Panc1 (cell line): Measurements from ENCODE around the gene ATP2A3. TPM values are rescaled to one million over a fixed set of nuclear protein-coding genes. Genes with fewer than 3 reads are reported as not detected.

Experiments used
- ATAC-seq: fragments of 200-7000 bp; cut with Tn5 transposase; 2 replicates; pipeline ENCODE4 v1.9.1; 2020; ENCODE audit warnings: mild to moderate bottlenecking, moderate library complexity
- BruUV-seq: library from RNA; stranded (reverse); fragments of 400-500 nt; replicated peaks from 2 replicates; lab custom pipeline; 2021; lab: Mats Ljungman, UMichigan
- CTCF ChIA-PET: fragments of 300-600 bp; sonication (Branson Sonifier 250); formaldehyde crosslinking; loops from one replicate; lab custom pipeline; 2022; ENCODE audit warnings: antibody characterized with exemption; lab: Charles Lee
- POLR2A ChIA-PET: fragments of 300-600 bp; sonication (Branson Sonifier 250); formaldehyde crosslinking; loops from one replicate; lab custom pipeline; 2022; ENCODE audit warnings: antibody characterized with exemption; lab: Charles Lee
- DNase-seq: peaks from one replicate; pipeline ENCODE4 v3.0.0-alpha.2; 2010; ENCODE audit warnings: low read depth, low spot score
- H3K27ac ChIP-seq: 2 replicates; pipeline ENCODE4 v1.5.1; 2011; ENCODE audit warnings: mild to moderate bottlenecking, low read length, inconsistent platforms
- H3K27me3 ChIP-seq: fragments of 200-500 bp; sonication (Bioruptor generic); 2 replicates; pipeline ENCODE4 v1.6.0; 2014; ENCODE audit warnings: low read length, inconsistent platforms; ENCODE audit not compliant: control insufficient read depth, insufficient read depth
- H3K36me3 ChIP-seq: fragments of 200-500 bp; sonication (Bioruptor generic); 2 replicates; pipeline ENCODE4 v1.5.1; 2014; ENCODE audit warnings: inconsistent platforms, mild to moderate bottlenecking, low read length, moderate library complexity; ENCODE audit not compliant: control insufficient read depth, insufficient read depth
- H3K4me1 ChIP-seq: 2 replicates; pipeline ENCODE4 v1.5.1; 2011; ENCODE audit warnings: inconsistent platforms, mild to moderate bottlenecking, low read length, moderate library complexity; ENCODE audit not compliant: control insufficient read depth, insufficient read depth
- H3K4me3 ChIP-seq, 2 experiments: 2 replicates each; pipeline ENCODE4 v1.5.1; 2011 to 2012; ENCODE audit warnings: low read depth in 2 of 2, low read length in 2 of 2, mild to moderate bottlenecking in 2 of 2, inconsistent platforms in 1 of 2, moderate library complexity in 1 of 2
- H3K9me3 ChIP-seq: fragments of 200-500 bp; sonication (Bioruptor generic); 2 replicates; pipeline ENCODE4 v1.5.1; 2014; ENCODE audit warnings: low read depth, mild to moderate bottlenecking, inconsistent platforms, low read length, moderate library complexity; ENCODE audit not compliant: control insufficient read depth, insufficient read depth
- POLR2AphosphoS5 ChIP-seq: IDR thresholded peaks from 2 replicates; pipeline ENCODE4 v1.6.1; 2012; ENCODE audit warnings: mild to moderate bottlenecking, low read depth, low read length, moderate library complexity
- REST ChIP-seq, 2 experiments: IDR thresholded peaks; 2 replicates each; pipeline ENCODE4 v1.6.1; 2011 to 2012; ENCODE audit warnings: low read depth in 2 of 2, control low read depth in 1 of 2, low read length in 1 of 2, mild to moderate bottlenecking in 1 of 2, moderate library complexity in 1 of 2; ENCODE audit not compliant: insufficient read depth in 1 of 2
- SIN3A ChIP-seq: IDR thresholded peaks from 2 replicates; pipeline ENCODE4 v1.6.1; 2012; ENCODE audit warnings: low read depth, mild to moderate bottlenecking, low read length, moderate library complexity, borderline replicate concordance; ENCODE audit not compliant: insufficient read depth
- TCF7L2 ChIP-seq: IDR thresholded peaks from 2 replicates; pipeline ENCODE4 v1.6.1; 2011; ENCODE audit warnings: mild to moderate bottlenecking, low read depth, low read length, inconsistent platforms
- in situ Hi-C: cut with HindIII; loops from 2 replicates; pipeline ENCODE4 v1.10.0; 2016; ENCODE audit warnings: low sequenced_read_pairs, low pct_unique_long_range_greater_than_20kb
- intact Hi-C: fragments of 100-400 bp; cut with micrococcal nuclease; formaldehyde crosslinking; loops from one replicate; pipeline ENCODE4 v1.10.0; 2022; ENCODE audit not compliant: unreplicated experiment
- total RNA-seq: library from RNA; stranded (reverse); gene quantifications from one replicate; pipeline ENCODE4 v1.2.1, GENCODE V29; 2021; ENCODE audit not compliant: unreplicated experiment
- TF ChIP-seq, protein P1 (sequence below): fragments of 450-650 bp; IDR thresholded peaks from 2 replicates; pipeline ENCODE4 v1.5.1; 2017; ENCODE audit warnings: mild to moderate bottlenecking

ATP2A3 gene
- total RNA-seq, 1 experiment from 2014 or later: 29.7 TPM

DNA sequence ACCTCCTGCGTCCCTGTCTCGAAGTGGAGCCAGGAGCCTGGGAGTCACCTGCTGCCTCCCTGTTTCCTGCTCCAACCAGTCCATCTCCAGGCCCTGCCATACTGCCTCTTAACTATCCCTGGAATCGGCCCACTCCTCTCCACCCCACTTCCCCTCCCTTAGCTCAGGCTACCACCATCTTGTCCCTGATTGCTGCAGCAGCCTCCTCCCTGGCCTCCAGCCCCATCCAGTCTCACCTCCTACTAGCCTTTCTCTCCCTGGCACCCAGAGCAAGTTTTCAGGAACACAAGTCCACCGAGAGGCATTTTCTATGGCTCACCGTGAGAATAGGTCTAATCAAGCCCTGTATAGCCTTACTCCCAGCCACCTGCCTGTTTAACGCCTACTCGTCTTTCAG is 70.5 kb downstream of the ATP2A3 start:
- no peak for DNase-seq
- ATAC-seq: no peak
- in situ Hi-C loops (no loop called here), intact Hi-C loops (no loop called here)
- ChIA-PET CTCF (interaction anchor here (0.7 kb wide), 1 partner anchor 155 kb away, joined by 8 read pairs; no protein-coding TSS in a partner anchor), POLR2A (no interaction called here)
- Histone ChIP-seq H3K9me3 (no peaks in the 10 kb centered on the region), H3K4me1 (peaks cover 36% of the 10 kb centered on the region), H3K27me3 (no peaks in the 10 kb centered on the region), H3K27ac (peak overlapping the region; percentile 68), H3K36me3 (no peaks in the 10 kb centered on the region; the same call in 1 of the 2 replicates), H3K4me3 (no peak overlapping the region; a peak in 1 of 4 replicates)
- no peak for TF ChIP-seq REST (IDR thresholded peaks at IDR 0.05; ENCODE audit: insufficient read depth in 1 of 2, low read depth in 2 of 2, low read length in 1 of 2)
- TF ChIP-seq SIN3A: no peak
- TF ChIP-seq TCF7L2: no peak
- TF ChIP-seq, protein P1, sequence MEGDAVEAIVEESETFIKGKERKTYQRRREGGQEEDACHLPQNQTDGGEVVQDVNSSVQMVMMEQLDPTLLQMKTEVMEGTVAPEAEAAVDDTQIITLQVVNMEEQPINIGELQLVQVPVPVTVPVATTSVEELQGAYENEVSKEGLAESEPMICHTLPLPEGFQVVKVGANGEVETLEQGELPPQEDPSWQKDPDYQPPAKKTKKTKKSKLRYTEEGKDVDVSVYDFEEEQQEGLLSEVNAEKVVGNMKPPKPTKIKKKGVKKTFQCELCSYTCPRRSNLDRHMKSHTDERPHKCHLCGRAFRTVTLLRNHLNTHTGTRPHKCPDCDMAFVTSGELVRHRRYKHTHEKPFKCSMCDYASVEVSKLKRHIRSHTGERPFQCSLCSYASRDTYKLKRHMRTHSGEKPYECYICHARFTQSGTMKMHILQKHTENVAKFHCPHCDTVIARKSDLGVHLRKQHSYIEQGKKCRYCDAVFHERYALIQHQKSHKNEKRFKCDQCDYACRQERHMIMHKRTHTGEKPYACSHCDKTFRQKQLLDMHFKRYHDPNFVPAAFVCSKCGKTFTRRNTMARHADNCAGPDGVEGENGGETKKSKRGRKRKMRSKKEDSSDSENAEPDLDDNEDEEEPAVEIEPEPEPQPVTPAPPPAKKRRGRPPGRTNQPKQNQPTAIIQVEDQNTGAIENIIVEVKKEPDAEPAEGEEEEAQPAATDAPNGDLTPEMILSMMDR: no peak
- no peak for TF ChIP-seq POLR2AphosphoS5
- BruUV-seq: no TSS peak

DNA sequence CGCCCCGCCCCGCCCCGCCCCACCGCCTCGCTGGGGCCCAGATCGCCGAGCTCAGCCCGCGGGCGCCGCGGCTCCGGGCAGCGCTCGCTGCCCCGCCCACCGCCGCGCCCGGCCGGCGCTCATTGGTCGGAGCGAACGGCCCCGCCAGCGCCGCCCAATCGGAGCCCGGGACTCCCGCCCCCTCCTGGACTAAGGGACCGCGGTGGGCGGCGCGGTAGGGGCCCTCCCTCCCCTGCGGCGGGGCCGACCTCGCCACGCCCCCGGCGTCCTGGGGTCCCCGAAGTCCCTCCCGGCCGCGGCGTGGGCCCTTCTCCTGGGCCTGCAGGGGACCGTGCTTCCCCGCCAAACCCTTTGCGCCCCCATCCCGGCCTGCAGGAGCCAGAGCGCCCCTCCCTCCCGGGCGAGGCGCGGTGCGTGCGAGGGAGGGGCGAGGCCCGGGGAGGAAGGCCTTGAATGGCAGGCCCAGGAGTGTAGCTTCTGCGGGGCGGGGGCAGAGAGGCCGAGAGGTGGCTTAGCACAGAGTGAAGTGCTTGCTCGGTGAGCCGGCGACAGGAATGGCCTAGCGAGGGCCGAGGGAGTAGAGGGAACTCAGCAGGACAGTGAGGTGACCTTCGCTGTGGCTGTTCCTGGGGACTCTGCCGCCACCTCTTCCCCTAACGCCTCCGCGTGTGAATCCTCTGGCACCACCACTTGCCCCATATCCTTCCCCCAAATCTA is 71.1 kb downstream of the ATP2A3 start, which contains the start of gene CAMKK1:
TSS of gene CAMKK1 (minus strand) at position 51 of the 717 bp plus-strand sequence. CDS start 7,366 bp downstream, outside the sequence.
- no peaks in the 10 kb centered on the region; the same call in 1 of the 2 replicates for H3K36me3 ChIP-seq
- H3K4me1 ChIP-seq: peaks cover 40% of the 10 kb centered on the region
- POLR2A ChIA-PET: no interaction called here
- no peaks in the 10 kb centered on the region for H3K27me3 ChIP-seq
- peak within 1 kb of the TSS; percentile 68 for H3K27ac ChIP-seq
- ATAC-seq (peak; percentile 85), DNase-seq (no peak)
- BruUV-seq: no TSS peak
- in situ Hi-C loops (no loop called here), intact Hi-C loops (no loop called here)
- no peak for TF ChIP-seq TCF7L2
- no peak for TF ChIP-seq SIN3A
- TF ChIP-seq, protein P1: no peak
- no peak for TF ChIP-seq REST (IDR thresholded peaks at IDR 0.05; ENCODE audit: insufficient read depth in 1 of 2, low read depth in 2 of 2, low read length in 1 of 2)
- no peak for TF ChIP-seq POLR2AphosphoS5
- CTCF ChIA-PET: interaction anchor here (0.7 kb wide), 1 partner anchor 154 kb away, joined by 8 read pairs; no protein-coding TSS in a partner anchor
- peak within 1 kb of the TSS; percentile 53 to 56 for H3K4me3 ChIP-seq
- no peaks in the 10 kb centered on the region for H3K9me3 ChIP-seq
